ENCODE data around the gene CIRBP.

GRCh38 chr19:1291761-1292418 lies 22.8 kb downstream of the CIRBP start:
- TF ChIP-seq, protein P1, sequence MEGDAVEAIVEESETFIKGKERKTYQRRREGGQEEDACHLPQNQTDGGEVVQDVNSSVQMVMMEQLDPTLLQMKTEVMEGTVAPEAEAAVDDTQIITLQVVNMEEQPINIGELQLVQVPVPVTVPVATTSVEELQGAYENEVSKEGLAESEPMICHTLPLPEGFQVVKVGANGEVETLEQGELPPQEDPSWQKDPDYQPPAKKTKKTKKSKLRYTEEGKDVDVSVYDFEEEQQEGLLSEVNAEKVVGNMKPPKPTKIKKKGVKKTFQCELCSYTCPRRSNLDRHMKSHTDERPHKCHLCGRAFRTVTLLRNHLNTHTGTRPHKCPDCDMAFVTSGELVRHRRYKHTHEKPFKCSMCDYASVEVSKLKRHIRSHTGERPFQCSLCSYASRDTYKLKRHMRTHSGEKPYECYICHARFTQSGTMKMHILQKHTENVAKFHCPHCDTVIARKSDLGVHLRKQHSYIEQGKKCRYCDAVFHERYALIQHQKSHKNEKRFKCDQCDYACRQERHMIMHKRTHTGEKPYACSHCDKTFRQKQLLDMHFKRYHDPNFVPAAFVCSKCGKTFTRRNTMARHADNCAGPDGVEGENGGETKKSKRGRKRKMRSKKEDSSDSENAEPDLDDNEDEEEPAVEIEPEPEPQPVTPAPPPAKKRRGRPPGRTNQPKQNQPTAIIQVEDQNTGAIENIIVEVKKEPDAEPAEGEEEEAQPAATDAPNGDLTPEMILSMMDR (IDR thresholded peaks at IDR 0.05): no peak
- TF ChIP-seq POLR2A (IDR thresholded peaks at IDR 0.05): no peak
